Measurements from ENCODE around the gene PIEZO2. TPM values are rescaled to one million over a fixed set of nuclear protein-coding genes. Genes with fewer than 3 reads are reported as not detected.

Gene PIEZO2
- total and polyA plus RNA-seq, 2 experiments from 2014 or later, result 24.5 to 70.8 TPM

- no peak overlapping the region for H3K4me2 ChIP-seq
- no peaks in the 10 kb centered on the region for H3K27me3 ChIP-seq
- no peak overlapping the region for H3K27ac ChIP-seq
- 81% methylated on average over 4 of the region's 4 CpGs for WGBS (ENCODE audit: low lambda C conversion rate, missing lambda C conversion rate)
- H3K4me1 ChIP-seq (ENCODE audit: insufficient read depth), result no peaks in the 10 kb centered on the region
- no peak overlapping the region for H3K4me3 ChIP-seq
- no peaks in the 10 kb centered on the region for H4K20me1 ChIP-seq (ENCODE audit: insufficient read depth, poor library complexity, severe bottlenecking)
- no peak for TF ChIP-seq EZH2phosphoT487 (IDR thresholded peaks at IDR 0.05; ENCODE audit: low read depth, severe bottlenecking, unreplicated experiment)
- no peak for TF ChIP-seq CTCF (IDR thresholded peaks at IDR 0.05; ENCODE audit: poor library complexity)
- no peak for TF ChIP-seq EZH2 (IDR thresholded peaks at IDR 0.05; ENCODE audit: borderline replicate concordance)
- no peak for DNase-seq (ENCODE audit: low spot score)
- no peaks in the 10 kb centered on the region for H3K9me2 ChIP-seq (replicated peaks; ENCODE audit: insufficient read depth)
- H3K79me2 ChIP-seq, result no peaks in the 10 kb centered on the region
- no peaks in the 10 kb centered on the region for H3K36me3 ChIP-seq (replicated peaks; ENCODE audit: insufficient read depth, low read depth)
- H3K9me3 ChIP-seq (ENCODE audit: low read depth), result no peaks in the 10 kb centered on the region
- H2AFZ ChIP-seq, result no peak overlapping the region
Observed at GRCh38 chr18:11025671-11026070, 123.7 kb downstream of the PIEZO2 start.

GRCh38 chr18:11024928-11025669, 124.3 kb downstream of the PIEZO2 start:
- no peaks in the 10 kb centered on the region for H3K27me3 ChIP-seq
- H3K36me3 ChIP-seq (replicated peaks; ENCODE audit: insufficient read depth, low read depth), result no peaks in the 10 kb centered on the region
- H3K4me1 ChIP-seq (ENCODE audit: insufficient read depth), result no peaks in the 10 kb centered on the region
- TF ChIP-seq EZH2 (IDR thresholded peaks at IDR 0.05; ENCODE audit: borderline replicate concordance), result no peak
- no peak for TF ChIP-seq CTCF (IDR thresholded peaks at IDR 0.05; ENCODE audit: poor library complexity)
- no peak for TF ChIP-seq EZH2phosphoT487 (IDR thresholded peaks at IDR 0.05; ENCODE audit: low read depth, severe bottlenecking, unreplicated experiment)
- H2AFZ ChIP-seq, result no peak overlapping the region
- H3K9me2 ChIP-seq (replicated peaks; ENCODE audit: insufficient read depth), result no peaks in the 10 kb centered on the region
- H3K79me2 ChIP-seq, result no peaks in the 10 kb centered on the region
- H3K4me2 ChIP-seq, result no peak overlapping the region
- H4K20me1 ChIP-seq (ENCODE audit: insufficient read depth, poor library complexity, severe bottlenecking), result no peaks in the 10 kb centered on the region
- WGBS (ENCODE audit: low lambda C conversion rate, missing lambda C conversion rate), result 92% methylated on average over 13 of the region's 13 CpGs
- no peaks in the 10 kb centered on the region for H3K9me3 ChIP-seq (ENCODE audit: low read depth)
- H3K27ac ChIP-seq, result no peak overlapping the region
- no peak overlapping the region for H3K4me3 ChIP-seq
- DNase-seq (ENCODE audit: low spot score), result no peak

- TF ChIP-seq EZH2 (IDR thresholded peaks at IDR 0.05; ENCODE audit: borderline replicate concordance) (no peak), EZH2phosphoT487 (IDR thresholded peaks at IDR 0.05; ENCODE audit: low read depth, severe bottlenecking, unreplicated experiment) (no peak), CTCF (IDR thresholded peaks at IDR 0.05; ENCODE audit: poor library complexity) (no peak)
- no peak overlapping the region for H3K27ac ChIP-seq
- H3K4me2 ChIP-seq, result no peak overlapping the region
- H3K36me3 ChIP-seq (replicated peaks; ENCODE audit: insufficient read depth, low read depth), result no peaks in the 10 kb centered on the region
- H4K20me1 ChIP-seq (ENCODE audit: insufficient read depth, poor library complexity, severe bottlenecking), result no peaks in the 10 kb centered on the region
- no peak overlapping the region for H2AFZ ChIP-seq
- H3K79me2 ChIP-seq, result no peaks in the 10 kb centered on the region
- H3K4me1 ChIP-seq (ENCODE audit: insufficient read depth), result no peaks in the 10 kb centered on the region
- no peaks in the 10 kb centered on the region for H3K9me3 ChIP-seq (ENCODE audit: low read depth)
- H3K27me3 ChIP-seq, result no peaks in the 10 kb centered on the region
- WGBS (ENCODE audit: low lambda C conversion rate, missing lambda C conversion rate), result 94% methylated on average over 8 of the region's 8 CpGs
- H3K4me3 ChIP-seq, result no peak overlapping the region
- H3K9me2 ChIP-seq (replicated peaks; ENCODE audit: insufficient read depth), result no peaks in the 10 kb centered on the region
- no peak for DNase-seq (ENCODE audit: low spot score)
Observed at GRCh38 chr18:11021477-11021876, 127.9 kb downstream of the PIEZO2 start.

Data from hepatocyte (in vitro differentiated cells).